Hepatocyte (in vitro differentiated cells): ENCODE data around the gene ESPNL. TPM values are rescaled to one million over a fixed set of nuclear protein-coding genes. Genes with fewer than 3 reads are reported as not detected.
A peak's percentile ranks its signal among the peaks of the same experiment; 100 is the strongest.

Source experiments
- DNase-seq: peaks from one replicate; pipeline ENCODE4 v3.0.0-alpha.2; 2016; ENCODE audit warnings: low spot score
- H2AFZ ChIP-seq: fragments of 200-600 bp; sonication (generic); 2 replicates; pipeline ENCODE4 v1.6.0; 2016; ENCODE audit warnings: antibody characterized with exemption, mild to moderate bottlenecking
- H3K27ac ChIP-seq: fragments of 200-600 bp; sonication (generic); 2 replicates; pipeline ENCODE4 v1.5.1; 2016; ENCODE audit warnings: mild to moderate bottlenecking
- H3K27me3 ChIP-seq: fragments of 200-600 bp; sonication (generic); 2 replicates; pipeline ENCODE4 v1.6.1; 2016
- H3K36me3 ChIP-seq: fragments of 200-600 bp; sonication (generic); replicated peaks from 2 replicates; pipeline ENCODE4 v1.5.1; 2016; ENCODE audit warnings: low read depth; ENCODE audit not compliant: insufficient read depth
- H3K4me1 ChIP-seq: fragments of 200-600 bp; sonication (generic); 2 replicates; pipeline ENCODE4 v1.5.1; 2016; ENCODE audit warnings: mild to moderate bottlenecking, moderate library complexity; ENCODE audit not compliant: insufficient read depth
- H3K4me2 ChIP-seq: fragments of 200-600 bp; sonication (generic); 2 replicates; pipeline ENCODE4 v1.6.0; 2016
- H3K4me3 ChIP-seq: fragments of 200-600 bp; sonication (generic); 2 replicates; pipeline ENCODE4 v1.5.1; 2016; ENCODE audit warnings: mild to moderate bottlenecking
- H3K79me2 ChIP-seq: fragments of 200-600 bp; sonication (generic); 2 replicates; pipeline ENCODE4 v1.6.0; 2017; ENCODE audit warnings: mild to moderate bottlenecking
- H3K9me2 ChIP-seq: fragments of 200-600 bp; sonication (generic); replicated peaks from 2 replicates; pipeline ENCODE4 v1.6.0; 2017; ENCODE audit warnings: mild to moderate bottlenecking; ENCODE audit not compliant: insufficient read depth
- H3K9me3 ChIP-seq: fragments of 200-600 bp; sonication (generic); 2 replicates; pipeline ENCODE4 v1.5.1; 2016; ENCODE audit warnings: low read depth, mild to moderate bottlenecking
- H4K20me1 ChIP-seq: fragments of 200-600 bp; sonication (generic); 2 replicates; pipeline ENCODE4 v1.6.0; 2016; ENCODE audit warnings: mild to moderate bottlenecking; ENCODE audit not compliant: insufficient read depth, poor library complexity, severe bottlenecking
- CTCF ChIP-seq: fragments of 200-600 bp; sonication (generic); IDR thresholded peaks from 2 replicates; pipeline ENCODE4 v1.5.1; 2016; ENCODE audit warnings: antibody characterized with exemption, mild to moderate bottlenecking; ENCODE audit not compliant: poor library complexity
- EZH2 ChIP-seq: fragments of 200-600 bp; sonication (generic); IDR thresholded peaks from 2 replicates; pipeline ENCODE4 v1.6.1; 2016; ENCODE audit warnings: antibody characterized with exemption, mild to moderate bottlenecking, borderline replicate concordance
- EZH2phosphoT487 ChIP-seq: fragments of 200-600 bp; sonication (generic); IDR thresholded peaks from one replicate; pipeline ENCODE4 v1.6.1; 2018; ENCODE audit warnings: antibody characterized with exemption, mild to moderate bottlenecking, low read depth, moderate library complexity; ENCODE audit not compliant: unreplicated experiment, severe bottlenecking
- WGBS: methylation state at CpG from one replicate; pipeline ENCODE4 v1.1.6; 2016; ENCODE audit warnings: low lambda C conversion rate; ENCODE audit errors: missing lambda C conversion rate; 5-methylcytosine and 5-hydroxymethylcytosine counted together
- polyA plus RNA-seq: library from polyadenylated mRNA; unstranded; fragments of >200 nt; fragmentation: Nextera tagmentation; extraction: Ambion mirVana; gene quantifications from 2 replicates; pipeline ENCODE4 v1.2.1, GENCODE V29; 2016
- total RNA-seq: library from RNA; depleted of rRNA; stranded (reverse); fragments of >200 nt; gene quantifications from 2 replicates; pipeline ENCODE4 v1.2.3, GENCODE V29; 2014

ESPNL gene
- total and polyA plus RNA-seq, 2 experiments from 2014 or later: 0.27 to 0.62 TPM

- peak; percentile 52 for DNase-seq
- H3K4me1 ChIP-seq: peaks cover 28% of the 10 kb centered on the region
- H3K27ac ChIP-seq: peak overlapping the region; percentile 73
Observed at GRCh38 chr2:238061315-238062202, 38.6 kb upstream of the ESPNL start.

GRCh38 chr2:238063414-238064189 lies 36.5 kb upstream of the ESPNL start:
- Histone ChIP-seq H3K4me2 (peak overlapping the region; percentile 23), H3K9me2 (no peaks in the 10 kb centered on the region), H3K4me3 (no peak overlapping the region), H3K79me2 (peaks cover 17% of the 10 kb centered on the region), H3K27ac (peak overlapping the region; percentile 47), H4K20me1 (no peaks in the 10 kb centered on the region), H3K27me3 (no peaks in the 10 kb centered on the region), H2AFZ (no peak overlapping the region), H3K9me3 (no peaks in the 10 kb centered on the region), H3K4me1 (peaks cover 28% of the 10 kb centered on the region), H3K36me3 (no peaks in the 10 kb centered on the region)
- TF ChIP-seq EZH2 (no peak), CTCF (no peak), EZH2phosphoT487 (no peak)
- no peak for DNase-seq
- 83% methylated on average over 8 of the region's 8 CpGs for WGBS

More at GRCh38 chr2:238061315-238062202, 38.6 kb upstream of the ESPNL start:
- Histone ChIP-seq H3K79me2 (peaks cover 17% of the 10 kb centered on the region), H4K20me1 (no peaks in the 10 kb centered on the region), H3K9me2 (no peaks in the 10 kb centered on the region), H3K27me3 (no peaks in the 10 kb centered on the region), H3K4me3 (peak overlapping the region; percentile 54), H3K4me2 (peak overlapping the region; percentile 92), H3K9me3 (no peaks in the 10 kb centered on the region), H3K36me3 (no peaks in the 10 kb centered on the region), H2AFZ (peak overlapping the region; percentile 78)
- WGBS: 4% methylated on average over 29 of the region's 29 CpGs
- TF ChIP-seq EZH2phosphoT487 (no peak), CTCF (no peak), EZH2 (no peak)

GRCh38 chr2:238064376-238064775 lies 35.8 kb upstream of the ESPNL start:
- H3K36me3 ChIP-seq: no peaks in the 10 kb centered on the region
- 56% methylated on average over 7 of the region's 7 CpGs for WGBS
- DNase-seq: peak; percentile 54
- no peaks in the 10 kb centered on the region for H3K9me3 ChIP-seq
- H3K27me3 ChIP-seq: no peaks in the 10 kb centered on the region
- H3K9me2 ChIP-seq: no peaks in the 10 kb centered on the region
- H3K27ac ChIP-seq: peak overlapping the region; percentile 47
- TF ChIP-seq EZH2phosphoT487 (no peak), EZH2 (no peak), CTCF (no peak)
- H3K4me1 ChIP-seq: peaks cover 28% of the 10 kb centered on the region
- no peak overlapping the region for H2AFZ ChIP-seq
- no peaks in the 10 kb centered on the region for H4K20me1 ChIP-seq
- peaks cover 17% of the 10 kb centered on the region for H3K79me2 ChIP-seq
- peak overlapping the region; percentile 23 for H3K4me2 ChIP-seq
- no peak overlapping the region for H3K4me3 ChIP-seq
